Keratinocyte (primary cell): Measurements from ENCODE around the gene EXOC6B. TPM values are rescaled to one million over a fixed set of nuclear protein-coding genes. Genes with fewer than 3 reads are reported as not detected.

Source experiments
- DNase-seq: peaks from one replicate; pipeline ENCODE4 v3.0.0-alpha.2; 2011; ENCODE audit warnings: low read depth, missing footprints, low spot score
- FAIRE-seq: peaks from 2 replicates; lab custom pipeline; 2011; peaks lifted over from hg19 to GRCh38; lab: Jason Lieb, UNC
- H2AFZ ChIP-seq: 2 replicates; pipeline ENCODE4 v1.6.0; 2012; ENCODE audit warnings: low read length, control low read depth, inconsistent platforms; ENCODE audit not compliant: control insufficient read depth
- H3K27ac ChIP-seq: 2 replicates; pipeline ENCODE4 v1.5.1; 2011; ENCODE audit warnings: low read length; ENCODE audit not compliant: control insufficient read depth, insufficient read depth
- H3K27me3 ChIP-seq: 3 replicates; pipeline ENCODE4 v1.6.0; 2011; ENCODE audit warnings: low read length; ENCODE audit not compliant: control insufficient read depth, insufficient read depth; ENCODE audit errors: extremely low read depth
- H3K36me3 ChIP-seq, 2 experiments: 2 replicates in 1 of 2; 3 replicates in 1 of 2; pipeline ENCODE4 v1.5.1; 2011; ENCODE audit warnings: low read length in 2 of 2, mild to moderate bottlenecking in 1 of 2; ENCODE audit not compliant: control insufficient read depth in 2 of 2, insufficient read depth in 2 of 2; ENCODE audit errors: extremely low read depth in 1 of 2
- H3K4me1 ChIP-seq: 3 replicates; pipeline ENCODE4 v1.5.1; 2011; ENCODE audit warnings: low read length; ENCODE audit not compliant: control insufficient read depth, insufficient read depth; ENCODE audit errors: extremely low read depth
- H3K4me2 ChIP-seq: 3 replicates; pipeline ENCODE4 v1.6.0; 2011; ENCODE audit warnings: low read depth, low read length; ENCODE audit not compliant: control insufficient read depth, insufficient read depth; ENCODE audit errors: extremely low read depth
- H3K4me3 ChIP-seq, 3 experiments: fragments of 200-600 bp in 1 of 3; sonication (generic) in 1 of 3; 2 replicates in 2 of 3; 3 replicates in 1 of 3; pipeline ENCODE4 v1.5.1; 2011 to 2016; ENCODE audit warnings: low read length in 3 of 3, mild to moderate bottlenecking in 3 of 3, control low read depth in 2 of 3, inconsistent platforms in 1 of 3, low read depth in 1 of 3, mixed read lengths in 1 of 3, mixed run types in 1 of 3, moderate library complexity in 1 of 3; ENCODE audit not compliant: control insufficient read depth in 2 of 3, insufficient read depth in 2 of 3; ENCODE audit errors: extremely low read depth in 1 of 3
- H3K79me2 ChIP-seq: 2 replicates; pipeline ENCODE4 v1.6.0; 2012; ENCODE audit warnings: low read length; ENCODE audit not compliant: control insufficient read depth, insufficient read depth
- H3K9ac ChIP-seq: 3 replicates; pipeline ENCODE4 v1.6.0; 2011; ENCODE audit warnings: low read length; ENCODE audit not compliant: control insufficient read depth, insufficient read depth; ENCODE audit errors: extremely low read depth
- H3K9me1 ChIP-seq: 3 replicates; pipeline ENCODE4 v1.6.0; 2011; ENCODE audit warnings: low read length; ENCODE audit not compliant: control insufficient read depth, insufficient read depth; ENCODE audit errors: extremely low read depth
- H3K9me3 ChIP-seq: 2 replicates; pipeline ENCODE4 v1.5.1; 2012; ENCODE audit warnings: low read depth, low read length; ENCODE audit not compliant: control insufficient read depth
- H4K20me1 ChIP-seq: 3 replicates; pipeline ENCODE4 v1.6.0; 2011; ENCODE audit warnings: low read length; ENCODE audit not compliant: control insufficient read depth, insufficient read depth; ENCODE audit errors: extremely low read depth
- CTCF ChIP-seq, 3 experiments: IDR thresholded peaks in 1 of 3; conservative IDR thresholded peaks in 1 of 3; optimal IDR thresholded peaks in 1 of 3; 2 replicates in 2 of 3; 3 replicates in 1 of 3; pipeline versions ENCODE3 to v1.5.1; 2011; ENCODE audit warnings: low read length in 3 of 3, mild to moderate bottlenecking in 3 of 3, moderate library complexity in 2 of 3, control low read depth in 1 of 3, inconsistent platforms in 1 of 3; ENCODE audit not compliant: insufficient read depth in 2 of 3; ENCODE audit errors: extremely low read depth in 1 of 3
- EZH2 ChIP-seq: IDR thresholded peaks from one replicate; pipeline ENCODE4 v1.6.1; 2012; ENCODE audit warnings: inconsistent platforms, mild to moderate bottlenecking, low read length, moderate library complexity
- dilution Hi-C: fragments of 300-500 bp; cut with MboI; formaldehyde crosslinking; loops from one replicate; pipeline ENCODE4 v1.7.0; 2020; ENCODE audit warnings: low sequenced_read_pairs; ENCODE audit not compliant: extremely low pct_ligation_motif_present
- polyA plus RNA-seq, 5 experiments: library from polyadenylated mRNA; depleted of rRNA in 3 of 5; stranded (reverse) in 3 of 5; stranded (forward) in 1 of 5; unstranded in 1 of 5; fragments of >200 nt; gene quantifications; 1 replicate in 1 of 5; 2 replicates in 3 of 5; 3 replicates in 1 of 5; pipeline versions ENCODE4 v1.2.1 to v1.2.3, GENCODE V29; 2011 to 2012; ENCODE audit warnings: missing spikeins in 2 of 5, low read depth in 1 of 5, low replicate concordance in 1 of 5

The EXOC6B gene
- polyA plus RNA-seq, 1 donor (not counting 4 experiments of a cell fraction or from before 2014, with no cell fraction given) = 37.3 TPM

DNA sequence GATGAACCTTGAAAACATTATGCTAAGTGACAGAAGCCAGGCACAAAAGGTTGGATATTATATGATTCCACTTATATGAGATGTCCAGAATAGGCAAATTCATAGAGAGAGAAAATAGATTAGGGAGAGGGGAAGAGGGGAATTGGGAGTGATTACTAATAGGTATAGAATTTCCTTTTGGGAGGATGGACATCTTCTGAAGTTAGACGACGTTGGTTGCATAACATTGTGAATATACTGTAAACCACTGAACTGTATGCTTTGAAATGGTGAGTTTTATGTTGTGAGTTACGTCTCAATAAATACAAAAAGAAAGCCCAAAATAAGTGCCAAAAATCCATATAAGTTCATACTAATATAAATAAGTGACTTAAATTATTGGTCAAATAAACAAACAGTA lies 659.6 kb downstream of the EXOC6B start:
- Histone ChIP-seq H3K9ac (no peak overlapping the region), H3K4me1 (peaks cover 4% of the 10 kb centered on the region), H3K4me3 (no peak overlapping the region), H3K36me3 (no peaks in the 10 kb centered on the region), H4K20me1 (no peaks in the 10 kb centered on the region), H2AFZ (no peak overlapping the region), H3K9me3 (no peaks in the 10 kb centered on the region), H3K4me2 (peak overlapping the region; percentile 10), H3K9me1 (no peaks in the 10 kb centered on the region), H3K79me2 (no peaks in the 10 kb centered on the region), H3K27ac (no peak overlapping the region), H3K27me3 (no peaks in the 10 kb centered on the region)
- DNase-seq = no peak
- no peak for FAIRE-seq
- dilution Hi-C loops = no loop called here
- TF ChIP-seq EZH2 (no peak), CTCF (optimal IDR thresholded peaks at IDR 0.05 in 1 of 3, IDR thresholded peaks at IDR 0.05 in 1 of 3, conservative IDR thresholded peaks at IDR 0.05 in 1 of 3; ENCODE audit: extremely low read depth in 1 of 3, insufficient read depth in 2 of 3, low read length in 3 of 3) (no peak)

DNA sequence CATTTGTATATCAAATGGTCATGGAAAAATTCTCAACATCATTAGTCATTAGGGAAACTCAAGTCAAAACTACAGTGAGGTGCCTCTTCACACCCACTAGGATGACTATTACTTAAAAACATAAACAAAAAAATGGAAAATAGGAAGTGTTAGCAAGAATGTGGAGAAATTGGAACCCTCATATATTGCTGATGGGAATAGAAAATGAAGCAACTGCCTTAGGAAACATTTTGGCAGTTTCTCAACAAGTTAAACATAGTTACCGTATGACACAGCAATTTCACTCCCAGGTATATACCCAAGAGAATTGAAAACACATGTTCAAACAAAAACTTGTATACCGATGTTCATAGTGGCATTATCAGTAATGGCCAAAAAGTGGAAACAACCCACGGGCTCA lies 660.0 kb downstream of the EXOC6B start:
- Histone ChIP-seq H3K27ac (no peak overlapping the region), H3K4me3 (no peak overlapping the region), H3K36me3 (no peaks in the 10 kb centered on the region), H4K20me1 (no peaks in the 10 kb centered on the region), H3K4me2 (peak overlapping the region; percentile 10), H3K79me2 (no peaks in the 10 kb centered on the region), H3K4me1 (peaks cover 4% of the 10 kb centered on the region), H3K9me1 (no peaks in the 10 kb centered on the region), H2AFZ (no peak overlapping the region), H3K9me3 (no peaks in the 10 kb centered on the region), H3K27me3 (no peaks in the 10 kb centered on the region), H3K9ac (no peak overlapping the region)
- dilution Hi-C loops = no loop called here
- DNase-seq (peak; percentile 11), FAIRE-seq (no peak)
- TF ChIP-seq CTCF (optimal IDR thresholded peaks at IDR 0.05 in 1 of 3, IDR thresholded peaks at IDR 0.05 in 1 of 3, conservative IDR thresholded peaks at IDR 0.05 in 1 of 3; ENCODE audit: extremely low read depth in 1 of 3, insufficient read depth in 2 of 3, low read length in 3 of 3) (no peak), EZH2 (no peak)
